PFSK-1 (cell line): Measurements from ENCODE around the gene USP32.

Experiments used
- FOXP2 ChIP-seq: optimal IDR thresholded peaks from 2 replicates; pipeline ENCODE3; 2011; ENCODE audit warnings: borderline replicate concordance, control low read depth, inconsistent platforms; ENCODE audit not compliant: insufficient read depth; ENCODE audit errors: extremely low read length, extremely low read depth
- POLR2AphosphoS5 ChIP-seq: IDR thresholded peaks from 2 replicates; pipeline ENCODE4 v1.6.1; 2012; ENCODE audit warnings: low read depth, mild to moderate bottlenecking, control low read depth, low read length, moderate library complexity
- SIN3A ChIP-seq: IDR thresholded peaks from 2 replicates; pipeline ENCODE4 v1.6.1; 2012; ENCODE audit warnings: mild to moderate bottlenecking, low read length, moderate library complexity, borderline replicate concordance; ENCODE audit not compliant: insufficient read depth
- TAF1 ChIP-seq: IDR thresholded peaks from 2 replicates; pipeline ENCODE4 v1.6.1; 2012; ENCODE audit warnings: low read length, control low read depth, borderline replicate concordance; ENCODE audit not compliant: insufficient read depth
- TF ChIP-seq, protein P1 (sequence below), 2 experiments: IDR thresholded peaks; 2 replicates each; pipeline versions ENCODE4 v1.6.1 to v1.8.0; 2011 to 2012; ENCODE audit warnings: low read depth in 2 of 2, low read length in 2 of 2, control low read depth in 1 of 2, inconsistent platforms in 1 of 2, mild to moderate bottlenecking in 1 of 2, moderate library complexity in 1 of 2; ENCODE audit not compliant: insufficient read depth in 1 of 2

USP32 gene

DNA sequence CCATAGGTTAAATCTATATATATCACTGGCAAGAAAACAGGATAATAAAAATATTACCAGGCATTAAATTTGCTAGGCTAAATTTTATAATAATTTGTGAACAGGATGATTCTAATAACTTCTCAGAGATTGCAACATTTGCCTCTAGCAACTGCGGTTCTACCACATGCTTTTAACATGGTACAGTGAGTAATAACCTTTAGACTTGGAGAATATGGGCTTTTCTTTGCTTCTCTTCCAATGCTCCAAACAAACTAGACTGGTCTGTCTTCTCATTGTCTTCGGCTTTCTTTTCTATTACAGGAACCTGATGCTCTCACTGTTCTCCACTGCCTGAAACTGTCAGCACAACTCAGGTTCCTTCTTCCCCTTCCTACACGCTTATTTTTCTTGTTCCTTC, 161.6 kb downstream of the USP32 start:
- TF ChIP-seq FOXP2 (no peak), SIN3A (no peak), TAF1 (no peak), POLR2AphosphoS5 (no peak)
- TF ChIP-seq, protein P1, sequence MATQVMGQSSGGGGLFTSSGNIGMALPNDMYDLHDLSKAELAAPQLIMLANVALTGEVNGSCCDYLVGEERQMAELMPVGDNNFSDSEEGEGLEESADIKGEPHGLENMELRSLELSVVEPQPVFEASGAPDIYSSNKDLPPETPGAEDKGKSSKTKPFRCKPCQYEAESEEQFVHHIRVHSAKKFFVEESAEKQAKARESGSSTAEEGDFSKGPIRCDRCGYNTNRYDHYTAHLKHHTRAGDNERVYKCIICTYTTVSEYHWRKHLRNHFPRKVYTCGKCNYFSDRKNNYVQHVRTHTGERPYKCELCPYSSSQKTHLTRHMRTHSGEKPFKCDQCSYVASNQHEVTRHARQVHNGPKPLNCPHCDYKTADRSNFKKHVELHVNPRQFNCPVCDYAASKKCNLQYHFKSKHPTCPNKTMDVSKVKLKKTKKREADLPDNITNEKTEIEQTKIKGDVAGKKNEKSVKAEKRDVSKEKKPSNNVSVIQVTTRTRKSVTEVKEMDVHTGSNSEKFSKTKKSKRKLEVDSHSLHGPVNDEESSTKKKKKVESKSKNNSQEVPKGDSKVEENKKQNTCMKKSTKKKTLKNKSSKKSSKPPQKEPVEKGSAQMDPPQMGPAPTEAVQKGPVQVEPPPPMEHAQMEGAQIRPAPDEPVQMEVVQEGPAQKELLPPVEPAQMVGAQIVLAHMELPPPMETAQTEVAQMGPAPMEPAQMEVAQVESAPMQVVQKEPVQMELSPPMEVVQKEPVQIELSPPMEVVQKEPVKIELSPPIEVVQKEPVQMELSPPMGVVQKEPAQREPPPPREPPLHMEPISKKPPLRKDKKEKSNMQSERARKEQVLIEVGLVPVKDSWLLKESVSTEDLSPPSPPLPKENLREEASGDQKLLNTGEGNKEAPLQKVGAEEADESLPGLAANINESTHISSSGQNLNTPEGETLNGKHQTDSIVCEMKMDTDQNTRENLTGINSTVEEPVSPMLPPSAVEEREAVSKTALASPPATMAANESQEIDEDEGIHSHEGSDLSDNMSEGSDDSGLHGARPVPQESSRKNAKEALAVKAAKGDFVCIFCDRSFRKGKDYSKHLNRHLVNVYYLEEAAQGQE (IDR thresholded peaks at IDR 0.05; ENCODE audit: insufficient read depth in 1 of 2, low read depth in 2 of 2, low read length in 2 of 2), result no peak

DNA sequence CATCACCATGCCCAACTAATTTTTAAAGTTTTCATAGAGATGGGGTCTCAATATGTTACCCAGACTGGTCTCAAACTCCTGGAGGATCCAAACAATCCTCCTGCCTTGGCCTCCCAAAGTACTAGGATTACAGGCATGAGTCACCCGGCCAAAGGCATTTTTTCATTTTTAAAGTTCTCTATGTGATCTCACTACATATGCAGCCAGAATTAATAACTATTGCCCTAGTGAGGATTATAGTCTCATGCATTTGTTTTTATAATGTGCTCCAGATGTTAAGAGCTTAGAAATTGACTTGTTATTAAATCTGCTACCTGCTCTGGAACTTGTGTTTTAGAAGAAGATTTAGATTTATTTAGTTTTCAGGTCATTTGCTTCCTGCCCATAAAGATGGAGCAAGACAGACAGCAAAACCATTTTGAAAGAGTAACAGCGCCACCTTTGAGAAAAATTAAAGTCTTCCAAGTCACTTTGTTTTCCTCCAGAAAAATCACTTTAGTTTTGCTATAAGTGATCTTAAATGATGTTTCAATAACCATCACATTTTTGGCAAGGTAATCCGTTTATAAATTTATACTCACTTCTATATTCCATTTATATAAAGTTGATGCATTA, 162.6 kb downstream of the USP32 start:
- TF ChIP-seq, protein P1 (IDR thresholded peaks at IDR 0.05; ENCODE audit: insufficient read depth in 1 of 2, low read depth in 2 of 2, low read length in 2 of 2), result no peak
- TF ChIP-seq POLR2AphosphoS5, result no peak
- no peak for TF ChIP-seq TAF1
- no peak for TF ChIP-seq SIN3A
- TF ChIP-seq FOXP2, result no peak

DNA sequence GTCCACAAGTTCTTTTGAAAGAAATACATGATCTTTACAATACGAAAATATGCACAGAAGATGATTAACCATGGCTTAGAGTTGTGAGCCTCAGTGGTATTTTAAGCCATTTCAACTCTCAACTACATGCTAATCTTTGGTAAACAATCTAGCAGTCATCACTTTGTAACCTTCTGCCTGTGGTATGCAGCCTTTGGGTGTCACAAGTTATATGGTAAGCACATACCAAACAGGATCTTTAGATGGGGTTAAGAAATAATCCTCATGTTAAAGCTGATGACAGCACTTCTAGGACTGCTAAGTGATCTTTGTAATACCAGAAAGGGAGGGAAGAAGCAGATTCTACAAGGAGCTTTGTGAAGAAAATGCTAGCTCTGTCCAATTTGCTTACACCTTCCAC, 167.9 kb downstream of the USP32 start:
- TF ChIP-seq POLR2AphosphoS5, result no peak
- no peak for TF ChIP-seq SIN3A
- TF ChIP-seq FOXP2, result no peak
- TF ChIP-seq, protein P1 (IDR thresholded peaks at IDR 0.05; ENCODE audit: insufficient read depth in 1 of 2, low read depth in 2 of 2, low read length in 2 of 2), result no peak
- TF ChIP-seq TAF1, result no peak

DNA sequence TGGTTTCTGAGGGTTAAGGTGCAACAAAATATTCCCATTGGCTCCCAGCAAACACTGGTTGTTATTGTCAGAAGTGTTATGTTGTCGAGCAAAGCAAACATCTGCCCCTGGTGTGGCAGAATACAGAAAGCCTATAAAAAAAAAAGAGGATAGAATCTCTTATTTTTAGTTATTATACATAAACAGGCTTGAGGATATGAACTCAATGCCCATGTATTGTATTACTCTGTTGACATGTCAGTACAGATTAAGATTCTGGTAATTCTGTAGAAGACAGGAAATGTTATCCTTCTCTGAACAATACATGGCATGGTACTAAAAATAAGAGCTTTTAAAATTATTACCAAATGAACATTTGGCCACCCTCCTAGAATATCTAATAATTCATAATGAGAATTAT, 168.5 kb downstream of the USP32 start:
- TF ChIP-seq SIN3A, result no peak
- TF ChIP-seq, protein P1 (IDR thresholded peaks at IDR 0.05; ENCODE audit: insufficient read depth in 1 of 2, low read depth in 2 of 2, low read length in 2 of 2), result no peak
- no peak for TF ChIP-seq POLR2AphosphoS5
- TF ChIP-seq FOXP2, result no peak
- TF ChIP-seq TAF1, result no peak

DNA sequence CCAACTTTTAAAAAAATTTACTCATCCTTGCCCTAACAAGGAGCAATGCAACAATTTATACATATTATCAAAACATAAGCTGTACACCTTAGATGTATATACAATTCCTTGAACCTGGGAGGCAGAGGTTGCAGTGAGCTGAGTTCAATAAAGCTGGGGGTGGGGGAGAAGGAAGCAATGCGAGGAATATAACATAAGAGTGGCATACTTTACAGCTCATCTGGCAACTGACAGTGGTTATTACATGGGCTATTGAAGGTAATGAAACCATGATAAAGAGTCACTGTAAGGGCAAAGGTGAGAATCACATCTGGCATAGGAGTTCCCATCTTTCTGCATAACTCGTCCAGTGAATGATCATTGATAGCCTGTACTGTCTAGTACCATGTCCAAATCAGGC, 198.5 kb downstream of the USP32 start:
- TF ChIP-seq TAF1, result no peak
- no peak for TF ChIP-seq FOXP2
- TF ChIP-seq, protein P1 (IDR thresholded peaks at IDR 0.05; ENCODE audit: insufficient read depth in 1 of 2, low read depth in 2 of 2, low read length in 2 of 2), result no peak
- TF ChIP-seq SIN3A, result no peak
- TF ChIP-seq POLR2AphosphoS5, result no peak
